ENCODE data around the gene C16orf54. TPM values are rescaled to one million over a fixed set of nuclear protein-coding genes. Genes with fewer than 3 reads are reported as not detected.

C16orf54 gene
- total RNA-seq, 1 experiment from 2014 or later, result 0.18 TPM

GRCh38 chr16:29765167-29766032 is 19.6 kb upstream of the C16orf54 start:
- H3K36me3 ChIP-seq (ENCODE audit: control insufficient read depth, insufficient read depth, low read length), result no peaks in the 10 kb centered on the region
- CTCF ChIA-PET, result no interaction called here
- no peak overlapping the region for H3K4me3 ChIP-seq (ENCODE audit: low read depth in 2 of 2, low read length in 2 of 2)
- no peak for TF ChIP-seq SIN3A (IDR thresholded peaks at IDR 0.05; ENCODE audit: borderline replicate concordance, insufficient read depth, low read depth, low read length)
- no peak for TF ChIP-seq TCF7L2 (IDR thresholded peaks at IDR 0.05; ENCODE audit: low read depth, low read length)
- no peak for TF ChIP-seq POLR2AphosphoS5 (IDR thresholded peaks at IDR 0.05; ENCODE audit: low read depth, low read length)
- TF ChIP-seq CTCF (IDR thresholded peaks at IDR 0.05), result no peak
- in situ Hi-C loops (cut with HindIII; ENCODE audit: low pct_unique_long_range_greater_than_20kb, low sequenced_read_pairs), result no loop called here
- DNase-seq (ENCODE audit: low read depth, low spot score), result no peak
- intact Hi-C loops (cut with micrococcal nuclease; ENCODE audit: unreplicated experiment), result no loop called here
- no peaks in the 10 kb centered on the region for H3K27me3 ChIP-seq (ENCODE audit: control insufficient read depth, insufficient read depth, low read length)
- no peaks in the 10 kb centered on the region for H3K4me1 ChIP-seq (ENCODE audit: control insufficient read depth, insufficient read depth, low read length)
- no TSS peak for BruUV-seq (replicated peaks)
- no peak overlapping the region for H3K27ac ChIP-seq (ENCODE audit: low read length)
- H3K9me3 ChIP-seq (ENCODE audit: control insufficient read depth, insufficient read depth, low read depth, low read length), result no peaks in the 10 kb centered on the region
- ATAC-seq, result peak; percentile 60; the same call in 1 of the 2 replicates
- POLR2A ChIA-PET, result no interaction called here

- ChIA-PET POLR2A (no interaction called here), CTCF (no interaction called here)
Observed at GRCh38 chr16:29763326-29763725, 17.5 kb upstream of the C16orf54 start.

More at GRCh38 chr16:29763326-29763725, 17.5 kb upstream of the C16orf54 start:
- H3K4me1 ChIP-seq (ENCODE audit: control insufficient read depth, insufficient read depth, low read length), result no peaks in the 10 kb centered on the region
- ATAC-seq (no peak), DNase-seq (ENCODE audit: low read depth, low spot score) (no peak)
- TF ChIP-seq SIN3A (IDR thresholded peaks at IDR 0.05; ENCODE audit: borderline replicate concordance, insufficient read depth, low read depth, low read length), result no peak
- no peak for TF ChIP-seq CTCF (IDR thresholded peaks at IDR 0.05)
- no peak for TF ChIP-seq REST (IDR thresholded peaks at IDR 0.05; ENCODE audit: insufficient read depth in 1 of 2, low read depth in 2 of 2, low read length in 1 of 2)
- no peak for TF ChIP-seq POLR2AphosphoS5 (IDR thresholded peaks at IDR 0.05; ENCODE audit: low read depth, low read length)
- TF ChIP-seq TCF7L2 (IDR thresholded peaks at IDR 0.05; ENCODE audit: low read depth, low read length), result no peak
- BruUV-seq (replicated peaks), result no TSS peak
- in situ Hi-C loops (cut with HindIII; ENCODE audit: low pct_unique_long_range_greater_than_20kb, low sequenced_read_pairs) (no loop called here), intact Hi-C loops (cut with micrococcal nuclease; ENCODE audit: unreplicated experiment) (no loop called here)
- no peak overlapping the region for H3K27ac ChIP-seq (ENCODE audit: low read length)
- H3K27me3 ChIP-seq (ENCODE audit: control insufficient read depth, insufficient read depth, low read length), result no peaks in the 10 kb centered on the region
- H3K36me3 ChIP-seq (ENCODE audit: control insufficient read depth, insufficient read depth, low read length), result no peaks in the 10 kb centered on the region
- no peak overlapping the region for H3K4me3 ChIP-seq (ENCODE audit: low read depth in 2 of 2, low read length in 2 of 2)
- H3K9me3 ChIP-seq (ENCODE audit: control insufficient read depth, insufficient read depth, low read depth, low read length), result no peaks in the 10 kb centered on the region

All from Panc1 (cell line).